Lower leg skin (tissue), 4 donors: ENCODE data around the gene TBC1D24. TPM values are rescaled to one million over a fixed set of nuclear protein-coding genes. Genes with fewer than 3 reads are reported as not detected.

Experiments used
- DNase-seq, 2 donors: peaks; one replicate each; pipeline ENCODE4 v3.0.0-alpha.2; 2019; ENCODE audit warnings: low spot score in 2 of 2
- H3K4me3 ChIP-seq: fragments of 200-600 bp; sonication (generic); 2 replicates; pipeline ENCODE4 v1.5.1; 2017; ENCODE audit warnings: mild to moderate bottlenecking, low read depth; ENCODE audit not compliant: poor library complexity, severe bottlenecking
- POLR2A ChIP-seq, 2 donors: fragments of 450-650 bp; IDR thresholded peaks; one replicate each; pipeline ENCODE4 v1.6.1; 2016 to 2017; ENCODE audit warnings: antibody characterized with exemption in 2 of 2, mild to moderate bottlenecking in 1 of 2, moderate library complexity in 1 of 2
- WGBS, 2 donors: methylation state at CpG; one replicate each; pipeline ENCODE4 v1.1.5; 2018; 5-methylcytosine and 5-hydroxymethylcytosine counted together
- intact Hi-C: fragments of 100-400 bp; cut with DNase I; formaldehyde crosslinking; loops from one replicate; pipeline ENCODE4 v1.15.0; 2023; ENCODE audit warnings: low total_unique reads
- total RNA-seq, 4 donors: library from RNA; depleted of rRNA; stranded (reverse); fragments of >200 nt; gene quantifications; one replicate each; pipeline ENCODE4 v1.1.0, GENCODE V29; 2016
- TF ChIP-seq, protein P1 (sequence below), 3 donors: fragments of 450-650 bp; IDR thresholded peaks; one replicate each; pipeline ENCODE4 v1.5.1; 2016; ENCODE audit warnings: antibody characterized with exemption in 3 of 3, mild to moderate bottlenecking in 3 of 3, moderate library complexity in 2 of 3

Gene TBC1D24
- total RNA-seq, 4 donors from 2014 or later, result 12.1 to 19.1 (median 15.3) TPM

DNA sequence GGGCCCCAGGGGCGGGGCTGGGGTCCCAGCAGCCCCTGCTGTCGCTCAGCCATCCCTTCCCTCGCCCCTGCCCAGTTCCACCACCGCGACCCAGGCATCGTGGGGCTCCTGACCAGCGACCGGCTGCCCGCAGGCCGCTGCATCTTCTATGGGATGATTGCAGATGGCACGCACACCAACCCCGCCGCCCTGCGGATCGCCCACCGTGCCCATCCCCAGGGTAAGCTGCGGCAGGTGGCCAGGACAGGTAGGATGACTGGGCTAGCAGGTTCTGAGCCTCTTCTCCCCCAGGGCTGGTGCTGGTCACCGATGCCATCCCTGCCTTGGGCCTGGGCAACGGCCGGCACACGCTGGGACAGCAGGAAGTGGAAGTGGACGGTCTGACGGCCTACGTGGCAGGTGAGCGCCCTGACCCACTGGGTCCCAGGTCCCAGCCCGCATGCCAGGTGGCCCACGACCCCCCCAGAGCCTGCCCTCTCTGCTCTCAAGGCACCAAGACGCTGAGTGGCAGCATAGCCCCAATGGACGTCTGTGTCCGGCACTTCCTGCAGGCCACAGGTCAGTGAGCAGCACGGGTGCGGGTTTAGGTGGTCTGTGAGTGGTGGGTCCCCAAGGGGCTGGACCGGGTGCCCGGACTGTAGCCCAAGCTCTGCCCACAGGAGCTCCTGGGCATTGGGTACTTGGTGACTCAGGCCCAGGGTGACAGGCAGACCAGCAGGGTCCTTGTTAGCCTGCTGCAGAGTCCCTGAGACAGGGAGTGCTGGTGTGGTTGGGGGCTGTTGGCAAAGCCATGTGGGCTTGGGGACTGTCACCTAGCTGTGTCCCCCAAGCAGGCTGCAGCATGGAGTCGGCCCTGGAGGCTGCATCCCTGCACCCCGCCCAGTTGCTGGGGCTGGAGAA is 53.5 kb downstream of the TBC1D24 start:
- WGBS, 2 donors, result 93 to 95% methylated on average over 30 to 35 of the region's 36 CpGs
- intact Hi-C loops, result no loop called here
- TF ChIP-seq, protein P1, sequence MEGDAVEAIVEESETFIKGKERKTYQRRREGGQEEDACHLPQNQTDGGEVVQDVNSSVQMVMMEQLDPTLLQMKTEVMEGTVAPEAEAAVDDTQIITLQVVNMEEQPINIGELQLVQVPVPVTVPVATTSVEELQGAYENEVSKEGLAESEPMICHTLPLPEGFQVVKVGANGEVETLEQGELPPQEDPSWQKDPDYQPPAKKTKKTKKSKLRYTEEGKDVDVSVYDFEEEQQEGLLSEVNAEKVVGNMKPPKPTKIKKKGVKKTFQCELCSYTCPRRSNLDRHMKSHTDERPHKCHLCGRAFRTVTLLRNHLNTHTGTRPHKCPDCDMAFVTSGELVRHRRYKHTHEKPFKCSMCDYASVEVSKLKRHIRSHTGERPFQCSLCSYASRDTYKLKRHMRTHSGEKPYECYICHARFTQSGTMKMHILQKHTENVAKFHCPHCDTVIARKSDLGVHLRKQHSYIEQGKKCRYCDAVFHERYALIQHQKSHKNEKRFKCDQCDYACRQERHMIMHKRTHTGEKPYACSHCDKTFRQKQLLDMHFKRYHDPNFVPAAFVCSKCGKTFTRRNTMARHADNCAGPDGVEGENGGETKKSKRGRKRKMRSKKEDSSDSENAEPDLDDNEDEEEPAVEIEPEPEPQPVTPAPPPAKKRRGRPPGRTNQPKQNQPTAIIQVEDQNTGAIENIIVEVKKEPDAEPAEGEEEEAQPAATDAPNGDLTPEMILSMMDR (IDR thresholded peaks at IDR 0.05), result no peak
- no peak for TF ChIP-seq POLR2A (IDR thresholded peaks at IDR 0.05)
- H3K4me3 ChIP-seq, result no peak overlapping the region
- no peak for DNase-seq

DNA sequence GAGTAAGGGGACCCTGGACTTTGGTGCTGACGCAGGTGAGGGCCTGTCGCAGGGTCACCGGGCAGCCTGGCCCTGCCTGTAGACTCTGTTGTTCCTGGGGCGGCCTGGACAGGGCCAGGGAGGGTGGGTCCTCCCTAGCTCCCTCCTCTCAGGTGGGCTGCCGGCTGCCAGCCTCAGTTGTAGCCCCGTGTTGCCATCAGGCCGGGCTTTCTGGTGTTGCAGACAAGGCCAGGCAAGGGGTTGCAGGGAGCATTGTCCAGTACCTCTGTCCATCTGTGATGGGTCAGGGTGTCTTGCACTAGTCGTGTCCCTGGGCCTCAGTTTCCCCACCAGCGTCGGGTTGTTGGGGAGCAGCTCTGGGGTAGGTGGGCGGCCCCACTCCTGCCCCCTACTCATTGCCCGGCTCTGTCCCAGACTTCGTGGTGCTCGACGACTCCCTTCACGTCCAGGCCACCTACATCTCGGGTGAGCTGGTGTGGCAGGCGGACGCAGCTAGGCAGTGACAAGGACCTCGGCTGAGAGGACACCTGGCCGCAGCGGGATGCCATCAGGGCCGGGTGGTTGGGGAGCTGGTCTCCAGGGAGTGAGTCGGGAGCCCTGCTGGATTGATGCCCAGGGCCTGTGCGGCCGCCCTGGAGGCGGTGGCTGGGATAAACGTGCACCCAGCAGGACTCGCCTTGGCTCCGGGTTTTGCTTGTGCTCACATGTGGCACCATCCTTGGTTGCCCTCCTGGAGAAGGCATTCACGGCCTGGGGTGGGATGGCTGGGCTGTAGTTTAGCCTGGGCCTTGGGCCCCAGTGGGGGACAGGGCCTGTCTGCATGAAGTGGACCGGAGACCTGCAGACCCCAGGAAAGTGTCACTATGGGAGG is 54.4 kb downstream of the TBC1D24 start:
- intact Hi-C loops, result no loop called here
- no peak for TF ChIP-seq POLR2A (IDR thresholded peaks at IDR 0.05)
- TF ChIP-seq, protein P1 (IDR thresholded peaks at IDR 0.05), result no peak
- no peak overlapping the region for H3K4me3 ChIP-seq
- no peak for DNase-seq
- WGBS, 2 donors, result 85 to 89% methylated on average over 27 to 32 of the region's 32 CpGs

GRCh38 chr16:2529961-2530628 is 55.2 kb downstream of the TBC1D24 start:
- no peak overlapping the region for H3K4me3 ChIP-seq
- DNase-seq, result no peak
- 86 to 90% methylated on average over 15 of the region's 15 CpGs for WGBS, 2 donors
- TF ChIP-seq, protein P1 (IDR thresholded peaks at IDR 0.05), result no peak
- TF ChIP-seq POLR2A (IDR thresholded peaks at IDR 0.05), result no peak
- intact Hi-C loops, result no loop called here

GRCh38 chr16:2530629-2531318 is 55.8 kb downstream of the TBC1D24 start:
- H3K4me3 ChIP-seq, result no peak overlapping the region
- DNase-seq, result no peak
- intact Hi-C loops, result no loop called here
- TF ChIP-seq, protein P1 (IDR thresholded peaks at IDR 0.05), result no peak
- no peak for TF ChIP-seq POLR2A (IDR thresholded peaks at IDR 0.05)
- WGBS, 2 donors, result 68 to 76% methylated on average over 7 to 9 of the region's 14 CpGs

GRCh38 chr16:2531371-2531695 is 56.4 kb downstream of the TBC1D24 start, which contains the start of gene CEMP1:
Gene CEMP1, minus strand, starts transcription at chr16:2531408. Its CDS starts 335 bp downstream, at chr16:2531073.
- intact Hi-C loops, result no loop called here
- 13% methylated on average over 11 of the region's 11 CpGs for WGBS, 2 donors
- TF ChIP-seq, protein P1 (IDR thresholded peaks at IDR 0.05), result no peak
- no peak for TF ChIP-seq POLR2A (IDR thresholded peaks at IDR 0.05)
- peak in 1 of 2 donors; percentile 32 for DNase-seq
- H3K4me3 ChIP-seq, result peak within 1 kb of the TSS; percentile 61
